ACC112 (cell line): ENCODE measurements around the gene VWC2L.

Source experiments
- H2AFZ ChIP-seq: fragments of 200-600 bp; sonication (generic); one replicate; pipeline ENCODE4 v1.6.0; 2017; ENCODE audit warnings: antibody characterized with exemption, low read length; ENCODE audit not compliant: unreplicated experiment
- H3K27ac ChIP-seq: fragments of 200-600 bp; sonication (generic); 2 replicates; pipeline ENCODE4 v1.5.1; 2014; ENCODE audit warnings: low read depth, mild to moderate bottlenecking, antibody characterized with exemption, low read length, moderate library complexity
- H3K27me3 ChIP-seq: fragments of 200-600 bp; sonication (generic); 2 replicates; pipeline ENCODE4 v1.6.1; 2014; ENCODE audit warnings: mild to moderate bottlenecking, antibody characterized with exemption, low read length, moderate library complexity, mixed read lengths; ENCODE audit not compliant: insufficient read depth
- H3K36me3 ChIP-seq: fragments of 200-600 bp; sonication (generic); 2 replicates; pipeline ENCODE4 v1.6.1; 2016; ENCODE audit warnings: mild to moderate bottlenecking, antibody characterized with exemption, low read length, moderate library complexity, mixed read lengths; ENCODE audit not compliant: insufficient read depth
- H3K4me1 ChIP-seq: fragments of 200-600 bp; sonication (generic); one replicate; pipeline ENCODE4 v1.6.1; 2016; ENCODE audit warnings: low read length, mixed read lengths; ENCODE audit not compliant: insufficient read depth, unreplicated experiment, control insufficient read depth
- H3K4me3 ChIP-seq: fragments of 200-600 bp; sonication (generic); 2 replicates; pipeline ENCODE4 v1.5.1; 2014; ENCODE audit warnings: mild to moderate bottlenecking, low read depth, low read length
- H3K79me2 ChIP-seq: fragments of 200-600 bp; sonication (generic); one replicate; pipeline ENCODE4 v1.6.0; 2016; ENCODE audit warnings: low read length; ENCODE audit not compliant: control insufficient read depth, unreplicated experiment, insufficient read depth

VWC2L gene

DNA sequence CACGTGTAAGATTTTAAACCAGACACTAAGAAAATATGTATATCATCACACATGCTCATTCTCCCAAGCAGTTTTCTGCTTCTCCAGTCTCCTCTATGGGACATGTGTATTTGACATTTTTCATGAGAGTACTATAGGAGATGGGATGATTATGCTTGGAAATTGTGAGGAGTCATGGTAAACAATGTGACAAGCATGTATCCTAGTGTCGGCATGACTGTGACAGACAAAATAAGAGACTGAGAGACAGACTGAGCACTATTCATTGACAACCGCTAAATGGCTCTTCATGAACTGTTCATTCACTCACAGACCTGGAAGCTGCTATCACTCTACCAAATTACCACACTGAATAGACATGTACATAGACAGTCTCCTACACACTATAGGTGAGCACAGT lies 127.1 kb downstream of the VWC2L start:
- peaks cover 9% of the 10 kb centered on the region for H3K4me1 ChIP-seq
- H2AFZ ChIP-seq, result no peak overlapping the region
- H3K79me2 ChIP-seq, result no peaks in the 10 kb centered on the region
- no peaks in the 10 kb centered on the region for H3K36me3 ChIP-seq
- no peaks in the 10 kb centered on the region for H3K27me3 ChIP-seq
- H3K4me3 ChIP-seq, result no peak overlapping the region
- no peak overlapping the region for H3K27ac ChIP-seq

- no peaks in the 10 kb centered on the region for H3K27me3 ChIP-seq
- no peaks in the 10 kb centered on the region for H3K79me2 ChIP-seq
- no peaks in the 10 kb centered on the region for H3K36me3 ChIP-seq
- H3K4me1 ChIP-seq, result peaks cover 20% of the 10 kb centered on the region
- H3K4me3 ChIP-seq, result no peak overlapping the region
- H3K27ac ChIP-seq, result no peak overlapping the region
- H2AFZ ChIP-seq, result no peak overlapping the region
Measured at GRCh38 chr2:214542295-214542694, 131.4 kb downstream of the VWC2L start.

DNA sequence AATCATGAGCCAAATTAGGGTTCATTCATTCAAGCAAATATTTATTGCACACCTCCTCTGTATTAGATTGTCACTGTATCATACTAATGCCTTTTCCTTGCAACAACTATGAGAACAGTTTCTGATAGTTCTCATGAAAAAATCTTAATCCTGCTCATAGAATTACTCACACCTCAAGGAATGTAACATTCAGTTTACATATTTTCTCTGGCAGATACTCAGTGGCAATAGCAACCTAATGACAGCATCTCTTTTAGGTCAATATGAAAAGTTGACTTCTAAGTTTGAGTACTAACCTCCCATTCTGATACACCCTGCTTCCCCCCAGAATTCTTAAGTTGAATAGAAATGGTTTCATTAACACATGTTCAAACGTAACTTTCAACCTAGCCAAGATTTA lies 132.0 kb downstream of the VWC2L start:
- peak overlapping the region; percentile 67 for H3K27ac ChIP-seq
- H3K4me3 ChIP-seq, result peak overlapping the region; percentile 8; the same call in 1 of the 2 replicates
- no peaks in the 10 kb centered on the region for H3K79me2 ChIP-seq
- H3K27me3 ChIP-seq, result no peaks in the 10 kb centered on the region
- H2AFZ ChIP-seq, result no peak overlapping the region
- H3K36me3 ChIP-seq, result no peaks in the 10 kb centered on the region
- H3K4me1 ChIP-seq, result peaks cover 23% of the 10 kb centered on the region

DNA sequence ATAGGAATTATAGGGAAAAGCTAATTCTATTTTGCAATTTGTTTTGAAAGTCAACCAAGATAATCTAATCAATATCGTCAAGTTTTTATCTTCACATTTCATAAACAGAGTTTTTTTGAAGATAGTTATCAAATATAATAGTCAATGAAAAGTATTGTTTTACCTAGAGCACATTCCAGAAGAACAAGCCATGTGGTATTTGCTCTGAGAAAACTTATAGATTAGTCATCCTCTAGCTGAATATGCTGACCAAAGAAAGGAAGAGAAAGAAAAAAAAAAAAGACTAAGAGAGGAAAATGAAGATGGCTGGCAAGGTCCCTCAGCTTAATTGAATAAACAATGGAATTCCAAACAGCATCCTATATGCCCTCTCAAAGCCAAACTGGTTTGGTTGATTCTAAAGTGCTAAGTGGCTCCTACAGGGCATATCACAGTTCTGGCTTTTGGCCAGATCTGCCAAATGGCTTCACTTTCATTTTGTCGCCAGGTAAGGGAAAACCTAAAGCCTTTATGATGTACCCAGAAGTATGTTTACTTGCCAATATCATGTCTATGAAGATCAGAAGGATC lies 132.6 kb downstream of the VWC2L start:
- H3K27me3 ChIP-seq, result no peaks in the 10 kb centered on the region
- peak overlapping the region; percentile 76 for H2AFZ ChIP-seq
- peak overlapping the region; percentile 67 for H3K27ac ChIP-seq
- H3K4me3 ChIP-seq, result peak overlapping the region; percentile 44; the same call in 1 of the 2 replicates
- peaks cover 29% of the 10 kb centered on the region for H3K4me1 ChIP-seq
- H3K36me3 ChIP-seq, result no peaks in the 10 kb centered on the region
- no peaks in the 10 kb centered on the region for H3K79me2 ChIP-seq

DNA sequence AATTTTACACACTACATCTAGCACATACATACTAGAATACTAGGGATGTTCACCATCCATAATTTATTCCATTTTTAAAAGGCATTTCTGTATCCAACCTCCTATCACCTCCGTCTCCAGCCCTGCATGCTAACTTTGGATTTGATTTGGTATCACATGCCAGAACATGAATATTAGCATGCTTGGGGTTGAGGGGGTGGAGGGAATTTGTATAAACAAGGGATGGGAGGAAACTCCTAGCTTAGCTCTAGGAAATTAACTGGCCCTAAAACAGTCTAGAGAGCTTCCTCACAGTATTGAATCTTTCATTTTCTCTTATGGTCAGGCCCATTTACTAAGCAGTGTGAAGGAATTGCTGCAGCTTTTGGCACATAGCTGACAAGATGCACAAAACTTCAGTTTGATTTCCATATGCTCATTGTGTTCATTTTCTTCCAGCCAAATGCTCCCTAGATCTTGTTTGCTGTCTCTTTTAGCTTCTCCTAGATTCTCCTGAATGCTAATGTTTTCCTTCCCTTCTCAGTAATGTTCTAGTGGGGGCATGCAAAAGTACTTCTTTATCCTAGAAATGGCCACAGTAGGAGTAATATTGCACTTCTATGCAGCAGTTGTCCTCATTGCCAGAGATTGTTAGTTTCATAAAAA lies 135.2 kb downstream of the VWC2L start:
- no peaks in the 10 kb centered on the region for H3K36me3 ChIP-seq
- peaks cover 31% of the 10 kb centered on the region for H3K4me1 ChIP-seq
- no peak overlapping the region for H3K27ac ChIP-seq
- H3K4me3 ChIP-seq, result no peak overlapping the region
- H3K79me2 ChIP-seq, result no peaks in the 10 kb centered on the region
- no peak overlapping the region for H2AFZ ChIP-seq
- no peaks in the 10 kb centered on the region for H3K27me3 ChIP-seq

GRCh38 chr2:214547931-214548330 lies 137.1 kb downstream of the VWC2L start:
- no peak overlapping the region for H3K4me3 ChIP-seq
- peaks cover 22% of the 10 kb centered on the region for H3K4me1 ChIP-seq
- no peaks in the 10 kb centered on the region for H3K79me2 ChIP-seq
- no peaks in the 10 kb centered on the region for H3K27me3 ChIP-seq
- H2AFZ ChIP-seq, result no peak overlapping the region
- H3K27ac ChIP-seq, result no peak overlapping the region
- no peaks in the 10 kb centered on the region for H3K36me3 ChIP-seq

DNA sequence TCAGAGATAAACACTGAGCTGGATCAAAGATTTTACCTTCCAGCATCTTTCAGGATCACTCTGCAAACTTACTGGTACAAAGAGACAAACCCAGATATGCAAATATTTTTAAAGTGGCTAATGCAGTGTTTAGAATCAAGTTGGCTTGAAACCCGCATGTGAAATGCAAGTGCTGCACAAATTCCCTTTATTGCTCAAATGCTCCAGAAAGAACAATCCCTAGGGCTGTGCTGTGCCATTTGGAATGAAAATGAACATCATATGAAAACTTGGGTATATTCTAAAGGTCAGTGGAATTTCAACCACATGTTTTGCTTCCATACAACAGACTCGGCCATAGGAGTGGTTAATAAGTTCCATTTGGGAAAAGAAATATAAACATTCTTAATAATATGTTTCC lies 139.1 kb downstream of the VWC2L start:
- no peak overlapping the region for H2AFZ ChIP-seq

DNA sequence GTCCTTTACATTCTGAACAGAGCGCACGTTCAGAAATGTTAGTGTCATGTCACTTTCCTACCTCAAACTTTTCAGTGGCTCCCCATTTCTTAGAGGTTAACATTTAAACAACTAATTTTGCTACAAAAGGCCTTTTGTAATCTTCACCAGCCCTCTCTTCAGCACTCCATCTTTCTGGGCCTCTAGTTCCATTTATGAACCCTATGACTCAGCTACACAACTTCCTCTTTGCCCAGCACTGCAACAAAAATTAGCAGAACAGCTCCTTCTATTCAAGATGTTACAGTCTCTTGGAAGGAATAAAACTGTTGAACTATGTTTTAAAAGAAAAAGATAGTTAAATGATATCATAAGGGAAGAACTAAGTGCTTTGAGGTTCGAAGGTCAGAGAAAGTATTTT lies 139.9 kb downstream of the VWC2L start:
- H3K36me3 ChIP-seq, result no peaks in the 10 kb centered on the region
- H3K27ac ChIP-seq, result no peak overlapping the region
- no peak overlapping the region for H3K4me3 ChIP-seq
- H2AFZ ChIP-seq, result no peak overlapping the region
- peaks cover 11% of the 10 kb centered on the region for H3K4me1 ChIP-seq
- H3K27me3 ChIP-seq, result no peaks in the 10 kb centered on the region
- H3K79me2 ChIP-seq, result no peaks in the 10 kb centered on the region

More for the DNA sequence above, 139.1 kb downstream of the VWC2L start:
- Histone ChIP-seq H3K36me3 (no peaks in the 10 kb centered on the region), H3K27ac (no peak overlapping the region), H3K4me3 (no peak overlapping the region), H3K27me3 (no peaks in the 10 kb centered on the region), H3K4me1 (peaks cover 11% of the 10 kb centered on the region), H3K79me2 (no peaks in the 10 kb centered on the region)

DNA sequence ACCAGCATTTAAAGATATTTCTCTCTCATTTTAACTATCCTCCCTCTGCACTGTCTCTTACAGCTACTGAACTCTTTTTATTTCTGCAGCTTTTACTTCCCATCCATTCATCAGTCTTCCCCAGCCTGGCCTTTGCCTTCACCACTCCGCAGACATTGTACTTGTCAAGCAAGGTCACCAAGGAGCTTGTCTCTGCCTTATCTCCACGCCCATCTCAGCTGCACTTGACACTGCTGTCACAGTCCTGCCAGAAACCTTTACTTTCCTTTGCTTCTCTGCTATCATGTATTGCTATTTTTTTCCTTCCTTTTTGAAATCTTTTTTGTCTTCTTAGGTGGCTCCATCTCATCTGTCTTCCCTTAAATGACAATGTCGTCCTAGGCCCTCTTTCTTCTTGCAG lies 147.0 kb downstream of the VWC2L start:
- no peak overlapping the region for H3K4me3 ChIP-seq
- no peaks in the 10 kb centered on the region for H3K4me1 ChIP-seq

GRCh38 chr2:214558341-214558740 lies 147.5 kb downstream of the VWC2L start:
- Histone ChIP-seq H3K4me1 (no peaks in the 10 kb centered on the region), H3K27ac (no peak overlapping the region), H3K4me3 (no peak overlapping the region), H3K27me3 (no peaks in the 10 kb centered on the region), H3K79me2 (no peaks in the 10 kb centered on the region), H3K36me3 (no peaks in the 10 kb centered on the region), H2AFZ (no peak overlapping the region)

More for the DNA sequence above, 147.0 kb downstream of the VWC2L start:
- no peaks in the 10 kb centered on the region for H3K27me3 ChIP-seq
- H2AFZ ChIP-seq, result no peak overlapping the region
- H3K79me2 ChIP-seq, result no peaks in the 10 kb centered on the region
- H3K27ac ChIP-seq, result no peak overlapping the region
- H3K36me3 ChIP-seq, result no peaks in the 10 kb centered on the region

GRCh38 chr2:214560176-214560575 lies 149.3 kb downstream of the VWC2L start:
- Histone ChIP-seq H3K27ac (no peak overlapping the region), H2AFZ (no peak overlapping the region), H3K27me3 (no peaks in the 10 kb centered on the region), H3K4me1 (no peaks in the 10 kb centered on the region), H3K36me3 (no peaks in the 10 kb centered on the region), H3K79me2 (no peaks in the 10 kb centered on the region), H3K4me3 (no peak overlapping the region)
